Parathyroid adenoma (tissue), 2 donors: Measurements from ENCODE around the gene KLHL36.
A peak's percentile ranks its signal among the peaks of the same experiment; 100 is the strongest.

ENCODE experiments used
- H2AFZ ChIP-seq: fragments of 300-600 bp; sonication (generic); one replicate; pipeline ENCODE4 v1.7.0; 2017; ENCODE audit warnings: antibody characterized with exemption, mild to moderate bottlenecking
- H3K27ac ChIP-seq: fragments of 300-600 bp; sonication (generic); one replicate; pipeline ENCODE4 v1.7.0; 2017
- H3K27me3 ChIP-seq: fragments of 300-600 bp; sonication (generic); one replicate; pipeline ENCODE4 v1.7.0; 2017; ENCODE audit warnings: low read length; ENCODE audit not compliant: control insufficient read depth, insufficient read depth
- H3K36me3 ChIP-seq: fragments of 300-600 bp; sonication (generic); one replicate; pipeline ENCODE4 v1.7.0; 2017; ENCODE audit warnings: low read length; ENCODE audit not compliant: control insufficient read depth, insufficient read depth
- H3K4me1 ChIP-seq: fragments of 300-600 bp; sonication (generic); one replicate; pipeline ENCODE4 v1.7.0; 2017; ENCODE audit warnings: control low read depth
- H3K4me2 ChIP-seq: fragments of 300-600 bp; sonication (generic); one replicate; pipeline ENCODE4 v1.7.0; 2017; ENCODE audit warnings: low read length
- H3K4me3 ChIP-seq: fragments of 300-600 bp; sonication (generic); one replicate; pipeline ENCODE4 v1.7.0; 2017; ENCODE audit warnings: low read depth, low read length
- H3K79me2 ChIP-seq: fragments of 300-600 bp; sonication (generic); one replicate; pipeline ENCODE4 v1.7.0; 2017; ENCODE audit warnings: control low read depth
- H3K9ac ChIP-seq: fragments of 300-600 bp; sonication (generic); one replicate; pipeline ENCODE4 v1.7.0; 2017; ENCODE audit warnings: mild to moderate bottlenecking
- H3K9me3 ChIP-seq: fragments of 300-600 bp; sonication (generic); one replicate; pipeline ENCODE4 v1.7.0; 2017; ENCODE audit warnings: low read length; ENCODE audit not compliant: control insufficient read depth
- TF ChIP-seq, protein P1 (sequence below): fragments of 300-600 bp; sonication (generic); IDR thresholded peaks from one replicate; pipeline ENCODE4 v1.7.0; 2017; ENCODE audit warnings: antibody characterized with exemption, mild to moderate bottlenecking
- donor health status: primary hyperparathyroidism.

The KLHL36 gene

GRCh38 chr16:84607061-84607460 is 41.2 kb upstream of the KLHL36 start:
- Histone ChIP-seq H3K9ac (no peak overlapping the region), H3K4me3 (no peak overlapping the region), H3K79me2 (no peaks in the 10 kb centered on the region), H3K4me2 (no peak overlapping the region), H3K27ac (no peak overlapping the region), H3K9me3 (no peaks in the 10 kb centered on the region), H3K4me1 (peaks cover 8% of the 10 kb centered on the region), H2AFZ (no peak overlapping the region), H3K27me3 (no peaks in the 10 kb centered on the region), H3K36me3 (no peaks in the 10 kb centered on the region)
- TF ChIP-seq, protein P1, sequence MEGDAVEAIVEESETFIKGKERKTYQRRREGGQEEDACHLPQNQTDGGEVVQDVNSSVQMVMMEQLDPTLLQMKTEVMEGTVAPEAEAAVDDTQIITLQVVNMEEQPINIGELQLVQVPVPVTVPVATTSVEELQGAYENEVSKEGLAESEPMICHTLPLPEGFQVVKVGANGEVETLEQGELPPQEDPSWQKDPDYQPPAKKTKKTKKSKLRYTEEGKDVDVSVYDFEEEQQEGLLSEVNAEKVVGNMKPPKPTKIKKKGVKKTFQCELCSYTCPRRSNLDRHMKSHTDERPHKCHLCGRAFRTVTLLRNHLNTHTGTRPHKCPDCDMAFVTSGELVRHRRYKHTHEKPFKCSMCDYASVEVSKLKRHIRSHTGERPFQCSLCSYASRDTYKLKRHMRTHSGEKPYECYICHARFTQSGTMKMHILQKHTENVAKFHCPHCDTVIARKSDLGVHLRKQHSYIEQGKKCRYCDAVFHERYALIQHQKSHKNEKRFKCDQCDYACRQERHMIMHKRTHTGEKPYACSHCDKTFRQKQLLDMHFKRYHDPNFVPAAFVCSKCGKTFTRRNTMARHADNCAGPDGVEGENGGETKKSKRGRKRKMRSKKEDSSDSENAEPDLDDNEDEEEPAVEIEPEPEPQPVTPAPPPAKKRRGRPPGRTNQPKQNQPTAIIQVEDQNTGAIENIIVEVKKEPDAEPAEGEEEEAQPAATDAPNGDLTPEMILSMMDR: no peak

DNA sequence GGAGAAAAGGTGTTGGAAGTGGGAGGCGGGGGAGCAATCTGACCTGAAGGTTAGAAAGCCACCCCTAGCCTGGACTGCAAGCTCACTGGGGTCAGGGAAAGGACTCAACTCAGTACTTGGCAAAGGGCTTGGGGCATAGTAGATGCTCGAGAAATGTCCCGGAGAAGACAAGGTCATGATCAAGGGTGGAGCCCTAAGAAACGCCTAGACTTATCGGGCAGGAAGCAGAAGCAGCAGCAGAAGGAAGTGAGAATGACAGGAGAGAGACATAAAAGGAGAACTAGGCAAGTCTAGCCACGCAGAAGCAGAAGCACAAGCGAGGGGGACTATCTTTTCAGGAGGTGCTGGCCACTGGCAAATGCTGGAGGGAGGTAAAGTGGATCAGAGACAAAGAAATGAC is 40.6 kb upstream of the KLHL36 start:
- Histone ChIP-seq H3K79me2 (no peaks in the 10 kb centered on the region), H2AFZ (no peak overlapping the region), H3K4me1 (peaks cover 8% of the 10 kb centered on the region), H3K4me3 (no peak overlapping the region), H3K9me3 (no peaks in the 10 kb centered on the region), H3K27me3 (no peaks in the 10 kb centered on the region), H3K36me3 (no peaks in the 10 kb centered on the region), H3K9ac (no peak overlapping the region), H3K27ac (no peak overlapping the region), H3K4me2 (no peak overlapping the region)
- TF ChIP-seq, protein P1: no peak

DNA sequence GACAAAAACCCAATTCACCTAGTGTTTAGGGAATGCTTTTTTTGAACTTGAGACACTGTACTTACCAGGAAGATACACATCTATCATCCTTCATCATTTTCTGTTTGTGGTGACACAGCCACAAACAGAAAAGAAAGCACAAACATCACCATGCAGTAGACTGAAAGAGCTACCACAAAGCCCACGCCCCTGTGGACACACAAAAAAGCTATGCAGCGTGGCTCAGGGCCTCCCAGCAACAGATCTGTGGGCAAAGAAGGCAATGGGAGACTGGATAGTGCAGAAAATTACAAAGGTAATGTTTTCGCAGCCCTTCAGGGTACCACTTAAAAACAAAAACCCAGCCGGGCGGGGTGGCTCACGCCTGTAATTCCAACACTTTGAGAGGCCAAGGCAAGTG is 40.0 kb upstream of the KLHL36 start:
- Histone ChIP-seq H3K4me2 (no peak overlapping the region), H3K9me3 (no peaks in the 10 kb centered on the region), H3K9ac (no peak overlapping the region), H3K4me1 (peaks cover 8% of the 10 kb centered on the region), H3K27ac (no peak overlapping the region), H3K79me2 (no peaks in the 10 kb centered on the region), H3K36me3 (no peaks in the 10 kb centered on the region), H2AFZ (no peak overlapping the region), H3K4me3 (no peak overlapping the region), H3K27me3 (no peaks in the 10 kb centered on the region)
- TF ChIP-seq, protein P1: no peak

DNA sequence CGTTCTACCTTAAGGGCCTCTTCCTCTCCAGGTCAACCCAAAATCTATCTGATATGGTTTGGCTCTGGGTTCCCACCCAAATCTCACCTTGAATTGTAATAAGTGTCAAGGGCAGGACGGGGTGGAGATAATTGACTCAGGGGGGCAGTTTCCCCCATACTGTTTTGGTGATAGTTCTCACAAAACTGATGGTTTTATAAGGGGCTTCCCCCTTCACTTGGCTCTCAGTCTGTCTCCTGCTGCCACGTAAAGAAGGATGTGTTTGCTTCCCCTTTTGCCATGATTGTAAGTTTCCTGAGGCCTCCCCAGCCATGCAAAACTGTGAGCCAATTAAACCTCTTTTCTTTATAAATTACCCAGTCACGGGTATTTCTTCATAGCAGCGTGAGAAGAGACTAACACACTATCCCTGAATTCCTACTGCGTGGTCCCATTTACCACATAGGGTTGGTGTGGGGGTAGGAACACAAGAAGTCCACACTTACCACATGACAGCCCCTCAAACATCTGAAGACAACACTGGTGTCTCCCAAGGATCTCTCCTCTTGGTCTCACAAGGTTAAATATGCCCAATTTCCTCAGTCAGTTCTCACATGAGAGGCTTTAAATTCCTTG is 38.6 kb upstream of the KLHL36 start:
- no peaks in the 10 kb centered on the region for H3K79me2 ChIP-seq
- H3K4me2 ChIP-seq: no peak overlapping the region
- H3K4me1 ChIP-seq: peaks cover 8% of the 10 kb centered on the region
- no peak overlapping the region for H3K4me3 ChIP-seq
- H3K36me3 ChIP-seq: no peaks in the 10 kb centered on the region
- TF ChIP-seq, protein P1: no peak
- H3K27ac ChIP-seq: no peak overlapping the region
- H3K27me3 ChIP-seq: no peaks in the 10 kb centered on the region
- no peak overlapping the region for H2AFZ ChIP-seq
- no peaks in the 10 kb centered on the region for H3K9me3 ChIP-seq
- no peak overlapping the region for H3K9ac ChIP-seq

DNA sequence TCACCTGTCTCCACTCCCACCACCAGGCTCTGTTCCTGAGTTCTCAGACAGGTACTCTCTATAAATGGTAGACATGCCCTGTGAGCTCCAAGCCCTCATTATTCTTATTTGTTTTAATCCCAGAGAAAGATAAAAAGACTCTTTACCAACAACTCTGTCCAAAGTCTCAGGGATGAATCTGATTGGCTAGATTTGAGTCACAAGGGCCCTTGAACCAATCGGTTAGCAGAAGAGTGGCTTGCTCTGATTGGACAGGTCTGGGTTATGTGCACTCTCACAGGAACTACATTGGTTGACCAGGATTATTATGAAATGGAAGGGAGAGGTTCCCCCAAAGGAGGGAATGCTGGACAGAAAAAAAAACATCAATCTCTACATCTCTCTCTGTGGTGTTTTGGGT is 37.9 kb upstream of the KLHL36 start:
- TF ChIP-seq, protein P1: no peak
- no peak overlapping the region for H3K4me3 ChIP-seq
- H3K4me1 ChIP-seq: peaks cover 8% of the 10 kb centered on the region
- no peaks in the 10 kb centered on the region for H3K79me2 ChIP-seq
- H3K36me3 ChIP-seq: no peaks in the 10 kb centered on the region
- no peaks in the 10 kb centered on the region for H3K9me3 ChIP-seq
- no peak overlapping the region for H3K9ac ChIP-seq
- H3K4me2 ChIP-seq: peak overlapping the region; percentile 48
- H3K27ac ChIP-seq: no peak overlapping the region
- H3K27me3 ChIP-seq: no peaks in the 10 kb centered on the region
- H2AFZ ChIP-seq: no peak overlapping the region
